Measurements from ENCODE around the gene ENPP4.

ENPP4 gene

DNA sequence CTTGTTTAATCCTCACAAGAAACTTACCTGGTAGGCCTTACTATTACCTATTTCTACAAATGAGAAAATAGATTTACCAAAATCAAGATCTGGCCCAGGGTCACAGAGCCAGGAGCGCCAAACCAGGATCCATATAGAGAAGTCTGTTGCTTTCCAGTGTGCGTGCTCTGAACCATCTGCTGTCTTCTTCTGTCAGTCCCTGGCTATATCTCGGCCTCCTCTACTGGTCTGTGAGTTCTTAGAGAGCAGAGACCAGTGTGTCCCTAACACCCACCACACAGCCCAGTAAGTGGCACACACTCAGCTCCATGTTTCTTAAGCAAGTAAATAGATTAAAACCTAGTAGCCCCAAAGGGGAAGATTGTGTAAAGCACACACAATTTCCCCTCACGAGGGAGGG is 59.9 kb downstream of the ENPP4 start:
- intact Hi-C loops (cut with DNase I): no loop called here
- DNase-seq: no peak

DNA sequence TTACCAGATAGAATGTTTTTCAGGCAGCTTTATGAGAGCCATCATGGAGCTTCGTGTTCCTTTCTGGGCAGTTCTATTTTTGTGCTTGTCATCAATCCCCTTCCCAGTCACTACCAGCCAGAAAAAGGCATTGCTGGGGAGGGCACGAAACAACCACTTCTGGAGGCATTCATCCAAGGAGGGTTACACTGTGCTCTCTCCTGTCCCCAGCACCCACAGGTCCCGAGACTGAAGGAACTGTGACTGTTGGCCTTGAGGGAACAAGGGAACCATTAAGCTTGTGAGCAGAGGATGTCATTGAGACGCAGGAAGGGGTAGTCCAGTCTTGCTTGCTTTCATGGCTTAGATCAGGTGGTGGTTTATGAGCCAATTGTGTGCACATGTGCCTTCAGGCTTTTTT is 61.1 kb downstream of the ENPP4 start:
- intact Hi-C loops (cut with DNase I): no loop called here
- no peak for DNase-seq

DNA sequence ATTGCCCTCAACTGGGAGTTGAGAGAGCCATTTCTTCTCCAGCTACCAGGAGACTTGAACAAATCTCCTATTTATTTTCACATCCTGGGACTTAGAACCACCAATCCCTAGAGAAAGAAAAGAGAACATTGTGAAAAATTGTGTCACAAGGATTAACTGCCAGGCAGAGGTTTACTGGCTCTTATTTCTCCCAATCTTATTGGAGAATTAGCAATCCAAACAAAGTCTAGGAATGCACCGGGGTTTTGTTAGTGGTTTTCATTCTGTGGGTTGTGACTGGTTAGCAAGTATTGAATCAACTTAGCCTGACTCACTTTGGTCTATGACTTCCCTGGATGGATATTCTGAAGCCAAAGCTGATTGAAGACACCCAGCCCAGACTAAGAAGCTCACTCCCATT is 62.2 kb downstream of the ENPP4 start:
- DNase-seq: no peak
- intact Hi-C loops (cut with DNase I): no loop called here

All from head of caudate nucleus (tissue), 42 donors.